NB4 (cell line): ENCODE data around the gene TIGAR.
A peak's percentile ranks its signal among the peaks of the same experiment; 100 is the strongest.

Experiments used
- POLR2A ChIP-seq: IDR thresholded peaks from 2 replicates; pipeline ENCODE4 v1.6.1; 2011; ENCODE audit warnings: mild to moderate bottlenecking; ENCODE audit not compliant: insufficient read length; ENCODE audit errors: extremely low read depth
- TF ChIP-seq, protein P1 (sequence below): IDR thresholded peaks from one replicate; pipeline ENCODE4 v1.5.1; 2012; ENCODE audit warnings: low read depth, low read length

DNA sequence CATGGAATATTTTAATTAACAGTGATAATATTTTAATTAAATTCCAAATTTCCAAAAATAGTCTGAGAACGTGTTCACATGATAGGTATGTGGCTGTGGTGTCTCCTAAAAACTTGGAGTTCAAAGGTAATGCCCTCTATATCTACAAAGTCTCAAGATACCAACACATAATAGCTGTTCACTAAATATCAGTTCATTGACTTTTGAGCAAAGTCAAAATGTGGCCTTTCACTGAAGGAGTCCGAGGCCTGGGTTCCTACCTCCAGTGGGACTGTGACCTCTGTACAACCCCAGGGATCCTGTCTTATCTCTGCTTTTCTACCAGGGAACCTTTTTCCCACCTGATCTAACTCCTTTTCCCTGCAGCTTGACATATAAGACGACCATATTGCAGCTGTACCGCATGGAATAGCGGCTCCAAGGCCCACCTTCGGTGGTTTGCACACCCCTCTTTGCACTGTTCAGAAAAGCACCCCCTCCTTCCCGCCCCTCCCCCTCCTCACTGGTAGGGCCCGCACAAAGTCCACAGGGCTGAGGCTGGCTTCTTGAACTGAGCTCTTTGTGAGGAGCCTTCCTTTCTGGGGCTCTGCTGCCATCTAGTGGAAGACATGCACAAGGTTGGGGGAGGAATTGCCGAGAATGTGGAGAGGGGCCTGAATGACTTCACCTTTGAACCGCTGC, 44.3 kb upstream of the TIGAR start:
- peak; percentile 22 for TF ChIP-seq POLR2A
- TF ChIP-seq, protein P1, sequence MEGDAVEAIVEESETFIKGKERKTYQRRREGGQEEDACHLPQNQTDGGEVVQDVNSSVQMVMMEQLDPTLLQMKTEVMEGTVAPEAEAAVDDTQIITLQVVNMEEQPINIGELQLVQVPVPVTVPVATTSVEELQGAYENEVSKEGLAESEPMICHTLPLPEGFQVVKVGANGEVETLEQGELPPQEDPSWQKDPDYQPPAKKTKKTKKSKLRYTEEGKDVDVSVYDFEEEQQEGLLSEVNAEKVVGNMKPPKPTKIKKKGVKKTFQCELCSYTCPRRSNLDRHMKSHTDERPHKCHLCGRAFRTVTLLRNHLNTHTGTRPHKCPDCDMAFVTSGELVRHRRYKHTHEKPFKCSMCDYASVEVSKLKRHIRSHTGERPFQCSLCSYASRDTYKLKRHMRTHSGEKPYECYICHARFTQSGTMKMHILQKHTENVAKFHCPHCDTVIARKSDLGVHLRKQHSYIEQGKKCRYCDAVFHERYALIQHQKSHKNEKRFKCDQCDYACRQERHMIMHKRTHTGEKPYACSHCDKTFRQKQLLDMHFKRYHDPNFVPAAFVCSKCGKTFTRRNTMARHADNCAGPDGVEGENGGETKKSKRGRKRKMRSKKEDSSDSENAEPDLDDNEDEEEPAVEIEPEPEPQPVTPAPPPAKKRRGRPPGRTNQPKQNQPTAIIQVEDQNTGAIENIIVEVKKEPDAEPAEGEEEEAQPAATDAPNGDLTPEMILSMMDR = peak; percentile 71
